NCI-H1930 (cell line): ENCODE data around the gene SERPINA10.
"Not testable (repeated sequence)": the region's sequence is repeated elsewhere in the genome, so short reads cannot be mapped to it uniquely, and the experiment has no call there.

Experiments used
- DNase-seq, 2 experiments: peaks; one replicate each; lab custom pipeline; 2025; lab: John Stamatoyannopoulos, UW

The SERPINA10 gene

DNA sequence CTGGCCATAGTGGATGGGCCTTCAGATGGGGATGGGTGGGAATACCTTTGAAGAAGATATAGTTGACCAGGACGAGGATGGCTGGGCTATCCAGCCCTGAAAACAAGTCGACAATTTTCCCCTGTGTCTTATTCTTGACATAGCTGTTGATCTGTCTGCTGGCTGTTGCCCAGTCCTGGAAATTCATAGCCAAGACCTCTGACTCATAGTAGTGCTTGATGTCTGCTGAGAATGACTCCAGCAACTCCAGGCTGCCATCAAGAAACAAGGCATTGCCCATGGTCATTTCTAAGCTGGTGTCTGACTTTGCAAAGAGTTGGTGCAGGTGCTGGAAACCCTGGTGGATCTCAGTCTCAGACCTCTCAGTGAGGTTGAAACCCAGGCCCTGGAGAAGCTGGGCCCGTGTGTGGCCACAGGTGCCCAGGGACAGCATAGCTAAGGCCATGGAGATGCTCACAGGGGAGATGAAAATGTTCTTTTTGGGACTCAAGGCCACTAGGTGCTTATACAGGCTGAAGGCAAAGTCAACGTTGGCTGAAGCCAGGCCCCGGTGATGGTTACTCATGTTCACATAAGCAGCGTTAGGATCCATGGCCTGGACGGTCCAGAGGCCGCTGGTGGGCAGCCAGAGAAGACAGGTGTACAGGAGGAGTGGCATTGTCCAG lies 21.1 kb upstream of the SERPINA10 start:
- DNase-seq = no peak

DNA sequence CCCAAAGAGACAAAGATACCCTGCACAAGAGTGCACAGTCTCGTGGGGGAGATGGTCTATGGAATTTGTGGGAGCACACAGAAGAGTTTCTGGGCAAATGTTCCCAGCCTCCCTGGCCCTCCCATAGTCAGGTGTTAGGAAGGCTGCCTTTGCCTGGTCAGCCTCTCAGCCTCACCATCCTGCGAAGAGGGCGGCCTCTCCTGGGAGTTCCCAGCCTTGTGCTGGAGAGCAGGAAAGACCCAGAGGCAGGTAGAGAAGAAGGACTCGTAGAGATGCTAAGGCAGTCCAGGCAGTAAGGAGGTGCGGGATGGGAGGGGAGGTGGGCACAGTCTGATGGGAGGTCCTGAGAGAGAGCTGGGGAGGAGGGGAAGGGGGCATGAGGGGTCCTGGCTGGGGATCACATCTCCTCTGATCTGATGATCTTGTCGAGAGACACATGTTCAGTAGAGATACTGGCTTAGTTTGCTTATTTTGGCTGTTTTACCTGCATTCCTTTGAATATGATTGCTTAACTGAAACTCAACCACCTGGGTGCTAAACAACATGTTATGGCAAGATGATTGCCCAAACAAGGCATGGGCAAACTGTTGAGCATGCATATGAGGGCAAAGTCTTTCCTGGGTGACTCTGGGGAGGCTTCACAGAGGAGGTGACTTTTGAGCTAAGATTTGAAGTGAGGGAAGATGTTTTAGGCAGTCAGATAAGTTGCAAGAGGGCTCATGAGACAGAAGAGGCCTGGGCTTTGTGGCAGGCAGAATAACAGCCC lies 19.6 kb upstream of the SERPINA10 start:
- no peak for DNase-seq

DNA sequence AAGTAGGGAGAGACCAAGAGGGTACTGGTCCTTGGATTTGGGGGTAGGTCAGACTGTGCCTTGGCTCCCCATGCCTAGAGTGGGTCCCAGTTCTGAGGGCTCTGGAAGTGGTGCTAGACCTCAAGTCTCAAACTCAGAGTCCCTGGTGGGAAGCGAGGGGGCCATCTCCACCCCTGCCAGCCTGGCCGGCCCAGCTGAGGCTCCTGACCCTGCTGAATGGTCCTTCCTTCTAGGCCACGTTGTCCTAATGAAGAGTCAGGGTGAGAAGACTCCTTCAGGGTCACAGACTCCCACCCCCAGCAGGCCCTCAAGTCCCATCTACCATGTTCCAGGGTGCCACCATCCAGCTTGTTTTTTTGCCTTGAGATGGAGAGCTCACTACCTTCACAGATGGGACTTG lies 17.2 kb upstream of the SERPINA10 start:
- no peak for DNase-seq

DNA sequence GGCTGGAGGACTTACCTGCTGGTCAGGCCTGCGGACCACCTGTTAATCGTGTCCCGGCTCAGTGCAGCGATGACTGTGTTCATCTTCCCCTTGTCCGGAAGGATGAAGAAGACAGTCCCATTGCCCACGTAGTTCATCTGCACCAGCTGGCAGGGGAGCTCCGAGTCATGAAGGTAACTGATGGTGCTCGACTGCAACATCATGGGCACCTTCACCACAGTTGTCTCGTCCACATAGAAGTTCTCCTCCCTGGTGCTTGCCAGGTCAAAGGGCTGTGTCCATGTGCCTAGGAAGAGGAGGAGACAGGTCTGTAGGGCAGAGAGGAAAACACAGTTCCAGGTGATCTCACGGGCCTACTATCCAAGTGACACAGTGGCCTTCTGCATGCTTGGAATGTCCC lies 16.7 kb upstream of the SERPINA10 start:
- DNase-seq = no peak

DNA sequence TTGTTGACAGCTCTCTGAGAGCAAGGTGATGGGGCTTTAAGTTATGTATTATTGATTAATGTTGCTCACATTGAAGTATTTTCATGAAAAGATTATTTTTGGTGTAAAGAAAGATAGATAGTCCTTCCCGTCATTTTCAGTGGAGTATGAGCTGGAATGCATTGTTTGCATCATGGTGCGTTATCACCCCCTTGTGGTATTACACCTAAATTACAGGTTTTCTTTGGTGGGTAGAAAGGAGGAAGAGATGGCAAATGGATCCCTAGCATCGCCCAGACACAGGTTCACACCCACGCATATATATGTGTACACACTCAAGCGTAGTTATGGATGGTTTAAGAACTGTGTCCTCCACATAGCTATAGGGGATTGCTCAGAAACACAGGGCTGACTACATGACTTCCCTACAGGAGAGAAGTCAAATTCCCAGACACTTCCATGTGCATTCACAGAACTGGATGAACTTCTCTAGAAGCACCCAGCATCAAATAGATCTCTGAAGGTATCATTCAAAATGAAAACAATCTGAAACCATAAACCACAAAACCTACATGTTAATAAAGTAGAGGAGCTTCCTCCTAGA lies 14.4 kb upstream of the SERPINA10 start:
- DNase-seq = no peak

DNA sequence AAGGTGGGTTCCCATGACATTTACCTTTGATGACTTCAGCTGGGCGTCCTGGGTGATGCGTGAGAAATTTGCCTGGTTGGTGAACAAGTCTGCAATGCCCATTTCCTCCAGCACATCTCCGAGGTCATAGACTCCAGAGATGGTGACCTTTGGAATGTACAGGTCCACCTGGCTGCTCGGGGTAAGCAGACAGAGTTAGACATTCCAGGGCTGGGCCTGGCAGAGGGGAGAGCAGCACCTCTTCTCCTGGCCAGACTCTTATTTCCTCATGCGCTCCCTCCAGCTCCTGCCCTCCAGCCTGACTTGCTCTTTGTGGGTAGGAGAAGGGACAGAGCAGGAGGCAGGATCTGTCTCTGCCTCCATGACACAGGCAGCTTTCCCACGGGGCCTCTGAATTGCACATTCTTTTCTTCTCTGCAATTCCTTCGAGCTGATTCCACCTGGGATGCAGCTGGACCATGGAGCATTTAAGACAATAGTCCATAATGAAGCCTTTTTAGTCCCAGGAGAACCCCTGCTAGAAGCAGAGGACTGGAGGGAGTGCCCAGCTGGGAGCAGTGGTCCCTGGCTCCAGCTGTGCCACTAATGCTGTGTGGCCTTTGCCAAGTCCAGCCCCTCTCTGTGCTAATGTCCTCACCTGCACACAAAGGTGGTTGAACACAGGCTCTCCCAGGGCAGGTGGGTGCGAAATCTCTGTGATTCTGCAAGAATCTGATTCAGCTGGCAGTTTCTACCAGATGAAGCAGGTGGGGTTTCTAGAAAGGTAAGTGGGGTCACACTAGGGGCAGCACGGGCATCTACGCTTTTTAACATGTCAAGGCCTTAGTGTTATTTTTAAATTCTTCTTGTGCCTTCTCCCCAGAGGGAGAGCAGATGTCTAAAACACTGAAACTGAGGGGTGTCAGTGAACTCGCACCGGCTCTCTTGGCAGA lies 13.2 kb upstream of the SERPINA10 start:
- DNase-seq = no peak

DNA sequence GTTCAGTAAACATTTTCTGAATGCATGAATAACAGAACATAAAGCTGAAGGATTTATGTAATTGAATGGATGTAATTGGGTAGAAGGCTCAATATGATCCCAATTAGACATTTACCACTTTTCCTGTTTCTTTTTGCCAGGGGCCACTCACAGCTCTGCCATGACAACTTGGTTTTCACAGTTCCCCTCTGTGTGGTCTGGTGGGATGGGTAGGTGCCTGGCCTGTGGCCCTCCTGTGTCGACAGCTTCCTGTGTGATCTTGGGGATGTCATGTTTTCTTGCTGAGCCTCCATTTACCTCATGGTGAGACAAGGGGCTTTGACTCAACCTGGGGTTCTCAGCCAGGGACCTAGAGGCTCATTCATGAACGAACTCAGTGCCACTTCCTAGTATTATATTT lies 12.6 kb upstream of the SERPINA10 start:
- DNase-seq = no peak

DNA sequence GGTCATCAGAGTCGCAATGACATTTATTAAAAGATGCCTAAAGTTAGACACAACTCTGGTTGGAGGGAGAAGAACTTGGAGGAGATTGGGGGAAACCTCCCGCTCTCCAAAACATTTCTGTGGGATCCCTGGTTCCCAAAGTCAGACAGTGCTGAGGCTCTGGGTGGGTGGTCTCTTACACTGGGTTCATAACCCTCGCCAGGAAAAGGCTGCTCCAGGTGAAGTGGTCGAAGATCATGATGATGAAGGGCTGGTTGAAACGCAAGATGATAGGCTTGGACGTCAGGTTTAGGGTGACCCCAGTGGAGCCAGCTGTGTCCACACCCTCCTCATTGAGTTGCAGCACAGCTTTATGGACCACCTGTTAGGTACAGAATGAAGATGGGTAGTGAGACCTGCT lies 11.2 kb upstream of the SERPINA10 start:
- DNase-seq = no peak

DNA sequence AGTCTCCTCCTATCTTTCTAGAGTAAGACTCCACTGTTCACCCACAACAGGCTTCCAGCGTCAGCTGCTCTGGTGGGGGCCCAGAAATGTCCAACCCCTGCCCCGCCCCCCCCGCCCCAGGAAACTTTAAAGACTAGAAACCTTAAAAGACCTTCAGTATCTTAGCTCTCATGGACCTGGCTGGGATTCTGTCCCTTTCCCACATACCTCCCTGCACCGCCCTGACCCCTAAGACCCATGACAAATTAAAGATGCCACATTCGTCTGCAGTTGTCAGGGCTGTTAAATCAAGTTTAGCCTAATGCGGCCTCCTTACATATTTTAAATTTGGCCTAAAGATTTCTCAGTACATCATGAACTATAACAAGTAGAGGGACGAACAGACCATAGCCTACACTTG lies 10.0 kb upstream of the SERPINA10 start:
- DNase-seq = no peak

DNA sequence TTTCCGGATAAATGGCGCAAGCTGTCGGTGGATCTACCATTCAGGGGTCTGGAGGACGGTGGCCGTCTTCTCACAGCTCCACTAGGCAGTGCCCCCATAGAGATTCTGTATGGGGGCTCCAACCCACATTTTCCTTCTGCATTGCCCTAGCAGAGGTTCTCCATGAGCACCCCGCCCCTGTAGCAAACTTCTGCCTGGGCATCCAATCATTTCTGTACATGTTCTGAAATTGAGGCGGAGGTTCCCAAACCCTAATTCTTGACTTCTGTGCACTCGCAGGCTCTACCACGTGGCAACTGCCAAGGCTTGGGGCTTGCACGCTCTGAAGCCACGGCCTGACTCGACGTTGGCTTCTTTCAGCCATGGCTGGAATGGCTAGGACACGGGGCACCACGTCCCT lies 5.1 kb upstream of the SERPINA10 start:
- DNase-seq = no peak

DNA sequence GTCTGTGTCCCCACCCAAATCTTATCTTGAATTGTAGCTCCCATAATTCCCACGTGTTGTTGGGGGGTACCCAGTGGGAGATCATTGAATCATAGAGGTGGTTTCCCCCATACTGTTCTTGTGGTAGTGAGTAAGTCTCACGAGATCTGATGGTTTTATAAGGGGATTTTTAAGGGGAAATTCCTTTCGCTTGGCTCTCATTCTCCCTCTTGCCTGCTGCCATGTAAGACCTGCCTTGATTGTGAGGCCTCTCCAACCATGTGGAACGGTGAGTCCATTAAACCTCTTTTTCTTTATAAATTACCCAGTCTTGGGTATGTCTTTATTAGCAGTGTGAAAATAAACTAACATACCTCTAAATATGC lies 3.1 kb upstream of the SERPINA10 start:
- not testable (repeated sequence) for DNase-seq

DNA sequence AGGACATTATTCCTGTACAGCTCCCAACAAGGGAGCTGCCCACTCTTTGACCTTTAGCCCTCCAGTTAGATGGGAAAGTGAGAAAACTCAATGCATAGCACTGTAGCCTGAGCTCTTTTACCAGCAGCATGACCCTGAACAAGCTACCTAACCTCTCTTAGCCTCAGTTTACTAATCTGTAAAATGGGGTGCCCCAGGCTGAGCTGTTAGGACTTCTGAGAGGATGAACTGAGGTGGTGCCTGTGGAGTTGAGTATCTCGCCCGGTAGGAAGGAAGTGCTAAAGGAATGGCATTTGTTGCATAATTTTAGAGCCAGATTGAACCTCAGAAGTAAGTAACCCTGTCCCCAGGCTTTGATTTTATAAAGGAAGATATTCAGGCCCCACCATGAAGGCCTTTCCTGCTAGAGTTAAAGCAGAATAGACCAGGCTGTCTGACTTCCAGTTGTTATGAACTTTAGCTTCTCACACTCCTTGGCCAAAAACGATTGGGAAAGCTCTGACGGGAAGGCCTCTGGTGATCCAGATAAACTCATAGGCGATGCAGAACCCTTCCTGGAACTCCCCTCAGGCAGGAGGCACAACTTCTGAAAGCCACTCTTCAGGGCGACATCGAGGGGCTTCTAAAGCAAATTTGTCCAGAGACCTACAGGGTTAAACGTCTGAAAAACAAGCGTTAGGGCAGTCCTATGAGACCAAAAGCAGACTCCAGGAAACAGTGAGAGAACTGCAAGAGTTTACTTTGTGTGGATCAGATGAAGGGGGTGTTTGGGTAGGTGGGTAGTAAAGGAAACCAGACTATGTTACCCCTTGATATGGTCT lies 2.5 kb upstream of the SERPINA10 start:
- no peak for DNase-seq

DNA sequence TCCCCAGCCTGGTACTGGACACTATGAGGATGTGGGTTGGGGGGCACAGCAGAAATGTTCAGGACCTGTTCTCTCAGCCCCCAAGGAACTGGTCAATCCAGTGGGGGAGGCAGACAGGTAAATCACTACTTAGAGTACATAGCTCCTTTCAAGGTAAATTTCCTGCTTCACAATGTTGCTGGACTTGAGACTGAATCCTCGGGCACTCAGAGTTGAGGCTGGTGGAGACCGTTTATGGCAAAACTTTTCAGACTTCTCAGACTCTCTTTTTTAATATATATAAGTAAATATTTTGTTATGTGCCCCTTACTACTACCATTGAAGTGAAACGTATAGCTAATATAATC lies 483 bp upstream of the SERPINA10 start:
- DNase-seq = no peak

DNA sequence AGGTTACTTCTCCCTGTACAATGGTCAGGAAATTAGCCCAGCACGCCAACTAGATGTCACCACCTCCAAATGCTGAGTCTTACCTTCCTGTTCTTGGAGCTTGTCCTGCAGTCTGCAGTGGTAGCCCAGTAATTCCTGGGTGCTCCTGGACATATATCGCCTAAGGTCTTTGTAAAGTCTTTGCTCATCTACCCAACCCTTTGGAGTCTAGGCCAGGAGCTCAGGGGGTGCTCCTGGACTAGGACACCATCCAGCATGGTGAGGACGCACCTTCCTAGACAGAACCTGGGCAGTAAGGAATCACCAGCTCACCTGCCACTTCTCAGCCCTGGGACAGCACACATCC lies 569 bp downstream of the SERPINA10 start:
- no peak for DNase-seq

DNA sequence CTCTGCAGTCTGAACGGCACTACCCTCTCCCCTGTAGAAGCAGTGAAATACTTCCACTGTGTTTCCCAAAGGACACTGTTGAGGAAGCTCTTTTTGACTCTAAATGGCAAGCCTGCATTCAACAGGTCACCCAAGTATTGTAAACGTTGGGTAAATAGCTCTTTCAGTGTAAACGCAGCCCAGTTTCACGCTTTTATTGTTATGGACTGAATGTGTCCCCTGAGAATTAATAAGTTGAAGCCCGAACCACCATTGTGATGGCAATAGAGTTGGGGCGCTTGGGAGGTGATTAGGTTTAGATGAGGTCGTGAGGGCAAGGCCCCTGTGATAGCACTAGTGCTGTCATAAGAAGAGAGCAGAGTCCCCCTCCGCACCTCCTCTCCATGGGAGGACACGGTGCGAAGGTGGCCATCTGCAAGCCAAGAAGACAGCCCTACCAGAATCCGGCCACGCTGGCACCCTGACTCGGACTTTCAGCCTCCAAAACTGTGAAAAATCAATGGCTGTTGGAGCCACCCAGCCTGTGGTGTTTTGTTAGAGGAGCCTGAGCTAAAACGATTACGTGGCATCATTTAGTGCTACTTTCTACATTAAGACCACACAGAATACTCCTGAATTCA lies 1.1 kb downstream of the SERPINA10 start:
- DNase-seq = no peak

DNA sequence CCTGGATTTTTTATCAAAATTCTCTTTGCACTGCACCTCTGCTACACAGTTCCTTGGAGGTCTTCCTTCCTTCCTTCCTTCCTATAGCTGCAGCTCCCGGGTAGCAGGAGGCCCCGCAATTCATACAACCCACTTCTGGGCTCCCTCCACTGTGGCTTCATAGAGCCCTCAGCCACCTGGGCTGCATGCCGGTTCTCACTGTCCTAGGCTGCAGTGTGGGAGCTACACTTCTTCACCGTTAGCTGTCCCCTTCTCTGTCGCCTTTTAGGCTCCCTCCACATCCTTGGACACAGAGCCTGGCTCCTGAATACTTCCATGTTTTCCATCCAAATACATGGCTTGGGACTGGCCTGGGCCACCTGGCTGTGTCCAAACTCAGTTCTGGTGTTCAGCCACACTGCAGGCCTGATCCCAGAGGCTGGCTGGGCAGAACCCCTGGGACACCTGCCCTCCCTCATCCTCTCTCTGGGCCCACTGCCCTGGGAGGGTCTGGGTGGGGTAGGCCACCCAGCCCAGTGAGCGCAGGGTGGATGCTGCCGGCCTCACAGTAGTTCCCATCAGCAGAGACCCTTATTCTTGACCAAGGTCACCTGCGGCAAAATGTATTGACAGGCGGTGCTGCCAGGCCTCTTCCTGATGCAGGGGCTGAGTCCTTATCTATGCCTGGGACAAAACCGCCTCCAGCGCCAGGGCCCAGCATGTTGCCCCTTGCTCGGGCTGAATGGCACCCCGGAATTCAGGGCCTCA lies 1.7 kb downstream of the SERPINA10 start:
- DNase-seq = no peak

DNA sequence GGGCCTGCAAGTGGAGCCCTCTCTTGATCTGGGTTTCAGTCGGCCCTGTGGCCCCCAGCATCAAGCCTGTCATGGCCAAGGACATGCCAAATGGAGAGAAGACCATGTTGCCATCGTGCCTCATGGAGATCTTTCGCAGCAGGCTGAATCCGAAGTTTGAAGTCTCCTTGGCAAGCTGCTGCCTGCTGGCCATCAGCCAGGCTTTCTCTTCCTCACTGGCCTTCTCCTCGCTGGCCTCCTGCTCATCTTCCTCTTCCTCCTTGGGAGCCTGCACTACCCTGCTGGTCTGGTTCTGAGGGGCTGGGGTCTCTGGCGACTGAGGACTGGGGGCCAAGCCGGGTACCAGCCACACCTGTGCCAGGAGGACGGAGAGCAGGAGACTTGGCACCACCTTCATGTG lies 2.9 kb downstream of the SERPINA10 start:
- no peak for DNase-seq

DNA sequence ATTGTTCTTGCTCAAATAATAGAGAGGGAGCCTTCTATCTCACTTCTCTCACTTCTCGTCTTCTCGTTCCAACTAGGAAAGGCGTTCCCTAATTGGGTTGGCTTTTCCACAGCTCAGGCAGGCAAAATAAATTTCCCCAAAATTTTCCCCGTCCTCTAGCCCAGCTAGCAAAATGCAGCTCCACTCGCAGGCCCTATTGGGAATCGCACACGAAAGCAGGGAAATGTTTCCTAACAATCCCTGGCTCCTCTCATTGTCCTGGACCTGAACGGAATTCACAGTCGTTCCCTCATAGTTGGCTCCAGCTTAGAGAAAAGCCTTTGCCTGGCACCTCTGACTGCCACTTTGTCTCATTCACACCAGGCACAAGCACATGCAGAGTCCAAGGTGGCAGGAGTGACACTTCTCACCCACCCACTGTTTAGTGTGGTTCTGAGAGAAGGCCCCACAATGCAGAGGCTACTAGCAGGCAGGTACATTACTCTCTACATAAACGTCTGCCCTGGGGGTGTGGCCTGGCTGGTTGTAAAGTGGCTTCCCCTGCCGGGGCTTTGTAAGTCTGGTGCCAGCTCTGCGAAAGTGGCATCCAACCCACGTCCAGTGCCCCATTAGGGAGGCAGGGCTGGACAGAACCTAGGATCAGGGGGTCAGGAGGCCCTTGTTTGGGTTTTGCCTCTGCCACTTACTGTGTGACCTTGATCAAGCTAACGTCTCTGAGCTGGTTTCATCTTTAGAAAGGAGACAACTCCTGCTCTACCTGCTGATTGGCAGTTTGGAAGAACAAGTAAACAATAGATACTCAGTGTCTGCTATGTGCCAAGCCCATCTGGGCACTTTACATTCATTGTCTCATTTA lies 4.2 kb downstream of the SERPINA10 start:
- DNase-seq = no peak

DNA sequence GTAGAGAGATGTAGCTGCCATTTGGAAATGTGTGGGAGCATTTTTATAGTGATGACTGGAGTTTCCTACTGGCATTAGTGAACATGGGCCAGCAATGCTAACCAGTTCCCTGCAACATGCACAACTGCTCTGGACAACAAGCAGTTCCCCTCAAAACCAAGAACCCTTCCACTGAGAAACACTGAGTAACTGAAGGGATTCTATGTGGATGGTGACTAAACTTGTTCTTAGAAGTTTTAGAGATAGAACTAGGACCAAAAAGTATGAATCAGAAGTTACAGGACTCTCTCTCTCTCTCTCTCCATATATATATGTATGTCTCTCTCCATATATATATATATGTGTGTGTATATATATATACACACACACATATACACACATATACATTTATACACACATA lies 7.9 kb downstream of the SERPINA10 start:
- no peak for DNase-seq

DNA sequence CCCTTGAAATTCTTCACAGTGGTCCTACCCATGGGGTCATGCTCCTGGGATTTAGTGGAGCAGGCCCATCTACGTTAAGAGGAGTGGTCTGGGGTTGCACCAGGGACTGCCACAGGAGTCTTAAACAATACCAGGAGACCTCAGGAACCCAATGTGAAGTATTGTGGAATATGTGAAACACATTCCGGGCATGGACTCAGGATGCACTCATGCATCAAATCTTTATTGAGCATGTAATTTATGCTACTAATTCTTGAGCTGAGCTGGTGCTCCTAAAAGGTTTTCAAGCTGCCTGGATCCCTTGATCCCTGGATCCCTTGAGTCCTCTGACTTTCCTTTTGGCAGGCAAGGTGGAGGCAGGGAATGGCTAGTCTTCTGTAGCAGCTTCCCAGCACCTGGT lies 8.8 kb downstream of the SERPINA10 start:
- DNase-seq = no peak
